NCI-H2171 treated with DMSO at 0.1 percent for 48 hours (cell line): ENCODE results near the gene ATE1.
"Not testable (repeated sequence)": the region's sequence is repeated elsewhere in the genome, so short reads cannot be mapped to it uniquely, and the experiment has no call there.

Experiments
- DNase-seq: peaks from one replicate; lab custom pipeline; 2025; lab: John Stamatoyannopoulos, UW

ATE1 gene

DNA sequence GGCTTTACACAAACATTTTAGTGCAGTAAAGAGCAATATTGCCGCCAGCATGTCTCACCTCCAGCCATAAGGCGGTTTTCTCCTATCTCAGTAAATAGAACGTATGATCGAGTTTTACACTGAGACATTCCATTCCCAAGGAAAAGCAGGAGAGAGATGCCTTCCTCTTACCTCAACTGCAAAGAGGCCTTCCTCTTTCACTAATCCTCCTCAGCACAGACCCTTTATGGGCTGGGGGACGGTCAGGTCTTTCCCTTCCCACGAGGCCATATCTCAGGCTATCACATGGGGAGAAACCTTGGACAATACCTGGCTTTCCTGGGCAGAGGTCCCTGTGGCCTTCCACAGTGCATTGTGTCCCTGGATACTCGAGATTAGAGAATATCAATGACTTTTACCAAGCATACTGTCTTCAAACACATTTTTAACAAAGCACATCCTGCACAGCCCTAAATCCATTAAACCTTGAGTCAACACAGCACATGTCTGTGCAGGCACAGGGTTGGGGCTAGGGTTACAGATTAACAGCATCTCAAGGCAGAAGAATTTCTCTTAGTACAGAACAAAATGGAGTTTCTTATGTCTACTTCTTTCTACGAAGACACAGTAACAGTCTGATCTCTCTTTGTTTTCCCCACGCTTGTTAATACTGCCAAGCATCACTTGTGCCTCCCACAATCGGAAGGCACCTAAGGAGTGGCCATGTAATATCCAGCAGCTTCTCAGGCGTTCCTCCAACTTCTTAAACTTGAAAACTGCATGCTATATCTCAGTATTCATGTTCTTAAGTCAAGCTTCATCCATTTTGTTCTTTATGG, 2.6 kb upstream of the ATE1 start:
- DNase-seq: not testable (repeated sequence)

DNA sequence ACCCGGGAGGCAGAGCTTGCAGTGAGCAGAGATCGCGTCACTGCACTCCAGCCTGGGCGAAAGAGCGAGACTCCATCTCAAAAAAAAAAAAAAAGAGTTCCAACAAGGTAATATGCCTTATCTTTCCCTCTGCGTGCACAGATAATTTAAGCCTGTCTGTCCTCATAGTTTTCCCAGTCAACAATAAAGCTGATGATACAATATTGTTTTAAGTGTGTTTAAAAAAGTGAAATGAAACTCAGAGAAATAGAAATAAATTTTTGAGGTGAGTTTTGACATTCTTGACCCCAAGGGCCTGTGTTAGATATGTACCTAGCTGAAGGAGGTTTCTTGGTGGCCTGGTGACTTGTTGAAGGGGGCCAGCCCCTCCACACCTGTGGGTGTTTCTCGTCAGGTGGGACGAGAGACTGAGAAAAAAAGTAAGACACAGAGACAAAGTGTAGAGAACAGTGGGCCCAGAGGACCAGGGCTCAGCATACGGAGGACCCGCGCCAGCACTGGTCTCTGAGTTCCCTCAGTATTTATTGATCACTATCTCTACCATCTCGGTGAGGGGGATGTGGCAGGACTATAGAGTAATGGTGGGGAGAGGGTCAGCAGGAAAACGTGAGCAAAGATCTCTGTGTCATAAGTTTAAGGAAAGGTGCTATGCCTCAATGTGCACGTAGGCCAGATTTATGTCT, 1.9 kb upstream of the ATE1 start:
- DNase-seq: not testable (repeated sequence)

GRCh38 chr10:121928528-121928884, 675 bp upstream of the ATE1 start:
- peak; percentile 25 for DNase-seq

DNA sequence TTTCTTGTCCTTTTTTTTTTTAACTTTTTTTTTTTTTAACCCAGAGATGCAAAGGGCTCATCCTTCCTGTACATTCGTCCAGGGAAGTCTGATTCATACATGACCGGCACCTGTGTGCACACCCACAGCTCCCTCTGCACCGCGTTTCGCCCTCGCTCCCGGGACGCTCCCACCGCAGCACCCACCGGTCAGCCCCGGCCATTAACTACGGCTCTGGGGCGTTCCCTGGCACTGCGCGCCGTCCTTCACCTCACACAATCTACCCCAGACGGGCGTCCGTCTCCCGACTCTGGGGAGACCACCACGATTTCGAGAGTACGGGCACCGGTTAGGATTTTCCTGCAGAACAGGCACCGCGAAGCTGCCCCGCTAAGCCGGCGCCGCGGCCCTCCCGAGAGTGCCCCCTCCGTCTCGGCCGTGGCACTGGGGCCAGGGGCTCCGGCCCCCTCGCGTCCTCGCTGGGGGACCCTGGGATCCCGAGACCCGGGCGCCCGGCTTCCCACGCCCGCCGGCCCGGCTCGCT, 452 bp downstream of the ATE1 start:
- DNase-seq: peak; percentile 25

DNA sequence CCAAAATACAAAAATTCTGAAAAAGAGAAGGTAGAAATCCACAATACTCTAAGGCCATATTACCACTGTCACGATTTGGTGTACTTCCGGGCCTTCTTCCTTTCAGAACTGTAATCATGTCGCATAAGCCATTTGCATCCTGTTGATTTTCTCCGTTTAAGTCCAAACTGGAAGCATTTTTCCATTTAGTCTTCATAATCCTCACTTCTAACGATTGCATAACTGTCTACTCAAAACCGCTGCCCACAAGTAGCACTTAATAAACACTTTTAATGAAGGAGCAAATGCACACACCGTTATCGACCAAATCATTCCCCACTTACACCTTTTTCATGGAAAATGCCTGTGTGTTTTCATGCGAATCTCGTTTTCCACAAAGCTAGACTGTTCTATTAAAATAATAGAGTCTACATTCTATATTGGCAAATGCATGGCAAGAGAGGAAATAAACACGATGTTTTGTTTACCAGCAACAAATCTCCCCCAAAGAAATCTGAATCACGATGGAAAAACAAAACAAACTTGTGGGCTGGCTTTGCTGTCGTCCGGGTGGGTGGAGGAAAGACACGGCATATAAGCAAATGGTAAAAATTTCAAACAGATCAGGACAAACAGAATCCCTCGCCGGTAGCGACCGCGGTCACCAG, 1.0 kb downstream of the ATE1 start:
- DNase-seq: no peak

- no peak for DNase-seq
These were observed 1.7 kb downstream of the ATE1 start for GRCh38 chr10:121926157-121926556.

DNA sequence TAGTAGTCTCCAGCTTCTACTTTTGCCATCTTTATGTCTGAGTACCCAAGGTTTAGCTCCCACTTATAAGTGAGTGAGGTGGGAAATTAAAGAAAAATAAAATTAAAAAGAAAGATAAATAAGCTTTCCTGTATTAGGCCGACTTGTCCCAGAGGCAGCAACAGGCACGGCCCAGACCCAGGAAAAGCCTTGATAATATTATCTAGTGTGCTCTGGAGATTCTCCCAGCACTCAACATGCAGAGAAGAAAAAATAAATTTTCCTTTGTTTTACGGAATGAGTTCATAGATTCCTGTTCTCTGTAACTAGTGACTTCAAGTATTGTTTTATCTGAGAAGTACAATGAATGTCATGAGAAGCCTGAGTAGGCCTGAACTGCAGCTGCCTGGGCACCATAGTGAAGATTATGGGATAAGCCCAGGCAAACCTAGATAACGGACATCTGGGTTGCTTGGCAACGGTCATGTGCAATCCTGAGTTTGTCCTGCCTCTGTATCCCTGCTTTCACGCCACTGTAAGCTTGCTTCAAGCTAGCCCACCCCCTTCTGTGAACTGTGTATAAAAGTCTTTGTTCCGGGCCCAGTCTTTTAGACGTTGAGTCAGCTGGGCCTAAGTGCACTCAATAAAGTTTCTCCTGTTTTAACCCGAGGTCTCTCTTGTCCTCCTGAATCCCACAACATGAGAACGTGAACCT, 6.4 kb downstream of the ATE1 start:
- DNase-seq: no peak

DNA sequence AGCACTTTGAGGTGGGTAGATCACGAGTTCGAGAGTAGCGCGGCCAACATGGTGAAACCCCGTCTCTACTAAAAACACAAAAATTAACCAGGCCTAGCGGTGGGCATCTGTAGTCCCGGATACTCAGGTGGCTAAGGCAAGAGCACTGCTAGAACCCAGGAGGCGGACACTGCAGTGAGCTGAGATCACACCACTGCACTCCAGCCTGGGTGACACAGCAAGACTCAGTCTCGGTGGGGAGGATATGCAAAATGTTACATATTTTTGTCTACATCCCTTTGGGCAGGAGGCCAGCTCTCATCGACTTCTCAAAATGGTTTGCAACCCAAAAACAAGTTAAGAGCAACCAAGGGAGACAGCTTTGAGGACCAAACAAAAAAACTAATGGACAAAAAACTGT, 8.2 kb downstream of the ATE1 start:
- DNase-seq: no peak

DNA sequence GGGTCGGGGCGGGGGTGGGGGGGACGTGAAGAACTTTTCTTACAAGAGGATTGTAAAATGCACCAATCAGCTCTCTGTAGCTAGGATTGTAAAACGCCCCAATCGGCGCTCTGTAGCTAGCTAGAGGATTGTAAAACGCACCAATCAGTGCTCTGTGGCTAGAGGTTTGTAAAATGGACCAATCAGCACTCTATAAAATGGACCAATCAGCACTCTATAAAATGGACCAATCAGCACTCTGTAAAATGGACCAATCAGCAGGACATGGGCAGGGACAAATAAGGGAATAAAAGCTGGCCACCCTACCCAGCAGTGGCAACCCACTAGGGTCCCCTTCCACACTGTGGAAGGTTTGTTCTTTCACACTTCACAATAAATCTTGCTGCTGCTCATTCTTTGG, 9.0 kb downstream of the ATE1 start:
- not testable (repeated sequence) for DNase-seq

DNA sequence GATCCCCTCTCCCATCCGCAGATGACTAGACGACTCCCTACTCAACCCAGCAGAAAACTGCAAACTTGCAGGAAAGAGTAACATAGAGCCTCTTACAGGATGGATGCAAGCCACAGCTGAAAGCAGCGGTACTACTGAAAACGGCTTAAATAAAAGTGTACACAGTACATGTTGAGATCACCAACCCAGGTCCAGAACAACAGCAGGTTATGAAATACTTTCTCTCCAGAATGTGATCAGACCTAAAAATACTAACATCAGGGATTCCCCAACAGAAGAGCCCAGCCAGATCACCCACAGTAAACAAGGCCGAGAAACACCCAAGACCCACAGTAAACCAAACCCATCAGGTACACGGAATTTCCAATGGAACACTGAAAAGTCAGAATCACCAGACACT, 13.2 kb downstream of the ATE1 start:
- DNase-seq: no peak

GRCh38 chr10:121911421-121911697, 16.5 kb downstream of the ATE1 start:
- no peak for DNase-seq

DNA sequence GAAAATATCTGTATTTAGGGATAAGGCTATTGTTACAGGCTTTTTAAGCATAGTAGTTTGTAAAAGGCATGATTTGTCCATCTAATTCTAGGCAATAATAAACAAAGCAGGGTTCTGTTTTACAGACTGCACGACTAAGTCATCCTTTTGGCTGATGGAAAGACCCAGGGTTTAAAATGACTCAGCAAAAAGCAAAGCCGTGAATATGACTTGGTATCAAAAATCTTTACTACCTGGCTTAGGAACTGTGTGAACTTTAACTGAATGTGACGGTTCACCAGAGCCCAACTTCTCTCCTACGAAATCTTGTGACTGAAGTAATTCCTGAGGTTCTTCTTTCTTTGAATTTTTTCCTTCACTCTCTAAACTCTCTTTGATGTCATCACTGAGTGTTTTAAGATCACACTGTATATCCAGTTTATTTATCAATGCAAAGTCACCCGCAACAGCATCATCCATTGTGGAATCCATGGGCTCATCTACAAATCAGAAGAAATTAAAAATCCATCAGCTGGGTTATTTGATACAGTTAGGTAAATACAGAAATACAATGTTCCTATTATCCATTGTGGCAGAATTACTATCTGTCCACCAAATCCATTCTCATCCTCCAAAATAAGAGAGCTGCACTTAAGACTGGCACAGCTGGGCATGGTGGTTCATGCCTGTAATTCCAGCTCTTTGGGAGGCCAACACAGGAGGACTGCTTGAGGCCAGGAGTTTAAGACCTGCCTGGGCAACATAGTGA, 17.0 kb downstream of the ATE1 start:
- no peak for DNase-seq

- no peak for DNase-seq
These were observed 22.9 kb downstream of the ATE1 start for GRCh38 chr10:121904888-121905287.

DNA sequence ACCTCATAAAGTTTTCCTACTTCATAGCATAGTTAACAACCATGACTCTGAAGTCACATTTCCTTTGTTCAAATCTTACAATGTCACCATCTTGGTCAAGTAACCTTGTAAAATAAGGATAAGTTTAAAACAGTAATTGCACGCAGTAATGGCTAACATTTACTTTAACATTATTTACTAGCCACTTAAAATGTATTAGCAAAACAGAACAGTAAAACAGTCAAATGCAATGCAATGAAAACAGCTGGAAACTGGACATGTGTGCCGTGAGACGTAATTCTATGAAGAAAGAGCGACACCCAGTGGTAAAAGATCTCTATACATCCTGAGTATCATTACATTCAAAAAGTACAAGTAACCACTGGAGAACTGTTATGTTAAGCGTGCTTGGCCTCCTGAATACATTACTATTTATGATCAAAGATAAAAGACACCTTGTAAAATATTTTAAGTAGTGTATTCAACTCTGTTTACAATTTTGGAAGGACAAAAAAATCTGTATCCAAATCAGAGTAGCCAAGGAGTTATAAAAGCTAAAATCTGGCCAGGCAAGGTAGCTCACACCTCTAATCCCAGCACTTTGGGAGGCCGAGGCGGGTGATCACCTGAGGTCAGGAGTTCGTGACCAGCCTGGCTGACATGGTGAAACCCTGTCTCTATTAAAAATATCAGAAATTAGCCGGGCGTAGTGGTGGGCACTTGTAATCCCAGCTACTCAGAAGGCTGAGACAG, 27.2 kb downstream of the ATE1 start:
- peak; percentile 56 for DNase-seq

DNA sequence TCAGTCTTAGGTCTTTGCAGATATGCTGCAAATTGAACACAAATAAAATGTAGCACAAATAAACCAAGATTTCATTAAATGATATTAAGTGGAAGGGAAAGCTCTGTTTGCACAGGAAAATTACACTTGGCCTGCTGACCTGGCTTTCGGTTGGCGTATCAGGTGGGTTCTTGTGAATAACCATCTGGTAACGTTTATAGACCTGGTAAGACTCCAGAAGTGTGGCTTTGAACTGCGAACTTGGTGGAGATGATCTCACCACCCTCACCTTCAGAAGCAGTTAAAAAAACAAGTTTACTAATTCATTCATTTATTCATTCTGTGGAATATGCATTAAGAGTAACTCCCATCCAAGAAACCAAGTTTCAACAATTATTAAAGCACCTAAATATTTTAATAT, 28.1 kb downstream of the ATE1 start:
- DNase-seq: peak; percentile 28

- DNase-seq: no peak
These were observed 36.7 kb downstream of the ATE1 start for GRCh38 chr10:121891103-121891502.

- no peak for DNase-seq
These were observed 38.6 kb downstream of the ATE1 start for GRCh38 chr10:121889212-121889611.

GRCh38 chr10:121886997-121887622, 40.7 kb downstream of the ATE1 start:
- DNase-seq: peak; percentile 38

GRCh38 chr10:121886181-121886580, 41.6 kb downstream of the ATE1 start:
- no peak for DNase-seq

- no peak for DNase-seq
These were observed 46.9 kb downstream of the ATE1 start for GRCh38 chr10:121880895-121881294.

GRCh38 chr10:121879476-121879875, 48.4 kb downstream of the ATE1 start:
- DNase-seq: no peak
